ENCODE data around the gene SPTBN1.
"Not testable (repeated sequence)": the region's sequence is repeated elsewhere in the genome, so short reads cannot be mapped to it uniquely, and the experiment has no call there.

SPTBN1 gene

GRCh38 chr2:54470266-54470938 is 14.3 kb downstream of the SPTBN1 start:
- no peak for DNase-seq

GRCh38 chr2:54471221-54471711 is 15.1 kb downstream of the SPTBN1 start:
- peak in 1 of 51 donors; percentile 10 for DNase-seq

GRCh38 chr2:54473851-54474250 is 17.7 kb downstream of the SPTBN1 start:
- DNase-seq, result no peak

- no peak for DNase-seq
Measured at GRCh38 chr2:54475285-54475684, 19.2 kb downstream of the SPTBN1 start.

GRCh38 chr2:54475919-54476318 is 19.8 kb downstream of the SPTBN1 start:
- DNase-seq, result no peak

- DNase-seq, result no peak
Measured at GRCh38 chr2:54476852-54477251, 20.7 kb downstream of the SPTBN1 start.

- DNase-seq, result no peak
Measured at GRCh38 chr2:54477896-54478295, 21.8 kb downstream of the SPTBN1 start.

GRCh38 chr2:54478899-54479298 is 22.8 kb downstream of the SPTBN1 start:
- DNase-seq, result no peak

DNA sequence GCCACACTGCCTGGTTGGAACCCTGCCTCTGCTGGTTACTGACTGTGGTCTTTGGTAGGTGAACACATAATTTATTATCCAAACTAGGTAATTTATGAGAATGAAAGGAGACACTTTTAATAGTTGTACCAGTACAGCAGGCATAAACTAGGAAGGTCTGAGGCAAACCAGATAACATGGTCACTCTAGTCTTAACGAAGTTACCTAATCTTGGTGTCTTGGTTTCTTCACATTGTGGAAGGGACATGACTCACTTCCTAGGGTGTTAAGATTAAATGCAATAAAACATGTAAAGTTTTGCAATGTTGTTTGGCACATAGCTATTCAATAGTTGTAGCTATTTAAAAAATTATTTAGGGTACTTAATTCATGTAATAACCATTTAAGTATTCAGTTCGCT is 23.3 kb downstream of the SPTBN1 start:
- DNase-seq, result no peak

- DNase-seq, result no peak
Measured at GRCh38 chr2:54480025-54480424, 23.9 kb downstream of the SPTBN1 start.

- no peak for DNase-seq
Measured at GRCh38 chr2:54481686-54482085, 25.6 kb downstream of the SPTBN1 start.

DNA sequence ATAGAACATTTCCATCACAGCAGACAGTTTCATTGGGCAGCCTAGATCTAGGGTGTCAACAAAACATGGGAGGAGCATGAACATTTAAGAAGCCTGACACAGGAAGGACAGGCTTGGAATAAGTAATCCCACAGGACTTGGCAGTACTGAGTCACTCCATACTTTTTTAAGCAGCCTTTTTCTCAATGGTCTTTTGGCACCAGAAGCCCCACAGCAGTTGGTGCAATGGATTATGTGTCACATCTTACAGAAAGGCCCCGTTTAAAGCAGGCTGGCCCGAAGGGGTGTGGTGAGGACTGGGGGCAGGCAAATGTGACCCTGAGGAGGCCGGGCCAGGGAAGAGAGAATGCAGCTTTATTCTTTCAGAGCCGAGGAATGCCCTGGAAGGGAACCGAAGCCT is 26.6 kb downstream of the SPTBN1 start:
- DNase-seq, result peak in 5 of 51 donors; percentile 15 to 33 (median 22)

- no peak for DNase-seq
Measured at GRCh38 chr2:54483426-54483825, 27.3 kb downstream of the SPTBN1 start.

- DNase-seq, result not testable (repeated sequence)
Measured at GRCh38 chr2:54485756-54486155, 29.6 kb downstream of the SPTBN1 start.

GRCh38 chr2:54486766-54487165 is 30.6 kb downstream of the SPTBN1 start:
- no peak for DNase-seq

- DNase-seq, result no peak
Measured at GRCh38 chr2:54490863-54491262, 34.7 kb downstream of the SPTBN1 start.

GRCh38 chr2:54492335-54492734 is 36.2 kb downstream of the SPTBN1 start:
- DNase-seq, result no peak

DNA sequence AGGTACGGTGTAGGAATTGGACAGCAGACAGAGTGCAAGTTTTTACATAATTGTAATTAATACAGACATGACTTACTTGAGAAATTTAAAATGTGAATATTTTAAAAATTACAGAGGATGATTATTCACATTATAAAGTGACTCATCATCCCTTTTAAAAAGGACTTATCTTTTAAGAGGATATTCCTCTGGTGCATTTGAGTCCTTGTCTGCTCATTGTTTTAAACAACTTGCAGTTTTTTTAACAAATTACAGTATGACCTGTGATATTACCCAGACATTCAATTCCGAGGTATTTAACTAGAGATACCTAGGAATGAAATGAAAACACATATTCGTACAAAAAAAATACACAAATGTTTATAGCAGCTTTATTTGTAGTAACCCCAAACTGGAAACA is 38.0 kb downstream of the SPTBN1 start:
- DNase-seq, result no peak

DNA sequence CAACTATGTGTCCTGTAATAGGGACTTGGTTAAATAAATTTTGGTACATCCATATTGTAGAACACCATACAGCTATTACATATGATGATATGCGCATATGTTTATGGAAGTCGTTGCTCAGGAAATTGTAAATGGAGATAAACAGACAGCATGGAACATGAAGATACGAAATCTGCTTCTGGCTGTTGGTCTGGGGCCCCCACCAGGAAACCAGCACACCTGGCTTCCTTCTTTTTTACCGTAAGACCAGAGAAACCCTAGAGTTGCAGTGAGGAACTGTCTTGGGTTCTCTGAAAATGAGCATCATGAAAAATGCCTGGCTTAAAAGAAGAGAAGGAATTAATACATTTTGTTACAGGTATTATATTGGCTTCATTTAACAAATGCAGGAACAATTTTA is 40.8 kb downstream of the SPTBN1 start:
- no peak for DNase-seq

DNA sequence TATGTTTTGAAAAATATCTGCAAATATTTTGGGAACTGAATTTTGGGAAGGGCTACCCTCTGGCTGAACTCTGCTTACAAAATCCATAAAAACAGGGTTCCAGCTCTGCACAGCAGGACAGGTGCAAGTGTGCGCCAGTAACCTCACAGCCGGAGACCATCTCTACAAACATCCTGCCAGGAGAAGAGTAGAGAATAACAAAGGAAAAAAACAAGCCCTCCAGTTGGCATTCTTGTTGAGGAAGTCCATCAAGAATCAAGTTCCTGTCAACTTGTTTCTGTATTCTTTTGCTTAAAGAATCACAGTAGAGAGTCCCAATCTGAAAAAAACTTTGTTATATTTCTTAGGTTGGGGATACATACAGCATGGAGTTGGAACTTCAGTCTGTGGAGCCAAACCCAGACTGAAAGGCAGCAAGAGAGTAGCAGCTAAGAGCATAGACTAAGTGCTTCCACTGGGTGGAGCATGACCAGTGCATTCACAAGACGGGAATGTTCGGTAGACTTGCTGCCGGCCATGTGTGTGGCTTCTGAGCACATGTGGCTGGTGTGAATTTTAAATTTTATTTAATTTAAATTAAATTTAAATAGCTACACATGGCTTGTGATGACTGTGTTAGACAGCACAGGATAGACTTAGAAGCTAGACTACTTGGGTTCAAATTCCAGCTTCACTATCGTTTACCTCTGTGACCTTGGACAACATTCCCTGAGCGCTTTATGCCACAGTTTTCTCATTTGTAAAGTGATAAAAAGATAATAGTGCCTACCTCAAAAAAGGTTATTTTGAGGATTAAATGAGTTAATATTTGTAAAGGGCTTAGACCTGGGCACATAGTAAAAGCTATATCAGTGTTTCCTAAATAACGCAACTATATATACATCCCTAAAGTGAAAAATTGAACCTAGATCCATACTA is 41.9 kb downstream of the SPTBN1 start:
- DNase-seq, result peak in 15 of 51 donors; percentile 8 to 44 (median 25)

- no peak for DNase-seq
Measured at GRCh38 chr2:54499661-54500060, 43.5 kb downstream of the SPTBN1 start.

- no peak for DNase-seq
Measured at GRCh38 chr2:54500404-54501205, 44.5 kb downstream of the SPTBN1 start.

All from hypothalamus (tissue), 51 donors.